G401.6 (cell line): ENCODE results near the gene ZBED4.
"Not testable (repeated sequence)": the region's sequence is repeated elsewhere in the genome, so short reads cannot be mapped to it uniquely, and the experiment has no call there.

Source experiments
- FAIRE-seq: peaks from 2 replicates; lab custom pipeline; 2012; peaks lifted over from hg19 to GRCh38; lab: Jason Lieb, UNC

Gene ZBED4

GRCh38 chr22:49827271-49827852 lies 26.3 kb upstream of the ZBED4 start:
- FAIRE-seq: no peak

- no peak for FAIRE-seq
Measured at GRCh38 chr22:49827853-49828598, 25.6 kb upstream of the ZBED4 start, which contains the start of gene BRD1. Gene BRD1 (minus strand): TSS chr22:49827873. CDS start chr22:49824317, 3,556 bp downstream.

- no peak for FAIRE-seq
Measured at GRCh38 chr22:49828599-49828965, 25.1 kb upstream of the ZBED4 start.

- no peak for FAIRE-seq
Measured at GRCh38 chr22:49829044-49829853, 24.4 kb upstream of the ZBED4 start.

GRCh38 chr22:49833340-49834007 lies 20.2 kb upstream of the ZBED4 start:
- no peak for FAIRE-seq

GRCh38 chr22:49838771-49839717 lies 14.6 kb upstream of the ZBED4 start:
- FAIRE-seq: no peak

- no peak for FAIRE-seq
Measured at GRCh38 chr22:49845241-49845640, 8.4 kb upstream of the ZBED4 start.

- no peak for FAIRE-seq
Measured at GRCh38 chr22:49845666-49846459, 7.8 kb upstream of the ZBED4 start.

- no peak for FAIRE-seq
Measured at GRCh38 chr22:49847751-49848689, 5.6 kb upstream of the ZBED4 start.

GRCh38 chr22:49848690-49849160 lies 4.9 kb upstream of the ZBED4 start:
- FAIRE-seq: no peak

GRCh38 chr22:49849161-49850020 lies 4.3 kb upstream of the ZBED4 start:
- FAIRE-seq: no peak

GRCh38 chr22:49850021-49850911 lies 3.4 kb upstream of the ZBED4 start:
- no peak for FAIRE-seq

GRCh38 chr22:49850959-49851802 lies 2.5 kb upstream of the ZBED4 start:
- no peak for FAIRE-seq

- FAIRE-seq: not testable (repeated sequence)
Measured at GRCh38 chr22:49852568-49852897, 1.1 kb upstream of the ZBED4 start.

GRCh38 chr22:49853981-49854831 lies 562 bp downstream of the ZBED4 start:
- FAIRE-seq: no peak
